GM21381 (cell line): ENCODE data around the gene FSD1.
"Not testable (repeated sequence)": the region's sequence is repeated elsewhere in the genome, so short reads cannot be mapped to it uniquely, and the experiment has no call there.

Source experiments
- ATAC-seq: cut with Tn5 transposase; IDR thresholded peaks from one replicate; pipeline ENCODE4 v1.9.1; 2021; ENCODE audit warnings: mild to moderate bottlenecking, moderate library complexity; ENCODE audit not compliant: unreplicated experiment

Gene FSD1

GRCh38 chr19:4284176-4284958 is 20.0 kb upstream of the FSD1 start:
- no peak for ATAC-seq

GRCh38 chr19:4284974-4285373 is 19.4 kb upstream of the FSD1 start:
- ATAC-seq = no peak

- ATAC-seq = not testable (repeated sequence)
Observed at GRCh38 chr19:4286141-4286540, 18.3 kb upstream of the FSD1 start.

- no peak for ATAC-seq
Observed at GRCh38 chr19:4288091-4288777, 16.2 kb upstream of the FSD1 start.

- no peak for ATAC-seq
Observed at GRCh38 chr19:4291184-4291732, 13.1 kb upstream of the FSD1 start.

GRCh38 chr19:4292515-4292914 is 11.9 kb upstream of the FSD1 start:
- ATAC-seq = no peak

GRCh38 chr19:4294389-4294788 is 10.0 kb upstream of the FSD1 start:
- no peak for ATAC-seq

GRCh38 chr19:4295972-4296771 is 8.2 kb upstream of the FSD1 start:
- ATAC-seq = no peak

GRCh38 chr19:4297901-4298809 is 6.2 kb upstream of the FSD1 start:
- no peak for ATAC-seq

GRCh38 chr19:4298810-4299550 is 5.4 kb upstream of the FSD1 start:
- no peak for ATAC-seq

GRCh38 chr19:4300589-4300988 is 3.8 kb upstream of the FSD1 start:
- ATAC-seq = no peak

GRCh38 chr19:4301590-4302242 is 2.7 kb upstream of the FSD1 start:
- no peak for ATAC-seq

- ATAC-seq = no peak
Observed at GRCh38 chr19:4302243-4302640, 2.2 kb upstream of the FSD1 start, which contains the start of gene TMIGD2. TMIGD2 (minus strand) TSS chr19:4302389; CDS start chr19:4302385, 4 bp downstream.

GRCh38 chr19:4303819-4304537 is 420 bp upstream of the FSD1 start:
- no peak for ATAC-seq

- no peak for ATAC-seq
Observed at GRCh38 chr19:4305257-4305612, 837 bp downstream of the FSD1 start.

- ATAC-seq = no peak
Observed at GRCh38 chr19:4305659-4306058, 1.3 kb downstream of the FSD1 start.

GRCh38 chr19:4310247-4311121 is 6.1 kb downstream of the FSD1 start:
- no peak for ATAC-seq
